Gastrocnemius medialis (tissue), 4 donors: ENCODE data around the gene CHCHD6. TPM values are rescaled to one million over a fixed set of nuclear protein-coding genes. Genes with fewer than 3 reads are reported as not detected.

Experiments used
- ATAC-seq, 2 donors: fragments of 150-250 bp; one replicate each; pipeline ENCODE4 v1.9.1; 2016
- DNase-seq, 2 donors: peaks; one replicate each; pipeline ENCODE4 v3.0.0-alpha.2; 2019
- H3K27ac ChIP-seq, 4 donors: fragments of 200-600 bp; sonication (generic); 1 replicate in 1 of 4; 2 replicates in 3 of 4; pipeline ENCODE4 v1.5.1; 2016 to 2018; ENCODE audit warnings: mild to moderate bottlenecking in 2 of 4, moderate library complexity in 1 of 4
- H3K27me3 ChIP-seq, 3 donors: fragments of 200-600 bp; sonication (generic) in 2 of 3; 1 replicate in 1 of 3; 2 replicates in 2 of 3; pipeline versions ENCODE4 v1.5.1 to v1.6.0; 2016 to 2019; ENCODE audit warnings: mild to moderate bottlenecking in 1 of 3, moderate library complexity in 1 of 3
- H3K36me3 ChIP-seq, 2 donors: fragments of 200-600 bp; sonication (generic) in 1 of 2; one replicate each; pipeline ENCODE4 v1.5.1; 2017 to 2018
- H3K4me1 ChIP-seq, 2 donors: fragments of 200-600 bp; sonication (generic) in 1 of 2; one replicate each; pipeline ENCODE4 v1.5.1; 2016 to 2017; ENCODE audit warnings: mild to moderate bottlenecking in 2 of 2
- H3K4me3 ChIP-seq, 4 donors: fragments of 200-600 bp; sonication (generic) in 3 of 4; 1 replicate in 1 of 4; 2 replicates in 3 of 4; pipeline ENCODE4 v1.5.1; 2016 to 2019; ENCODE audit warnings: mild to moderate bottlenecking in 2 of 4
- H3K9me3 ChIP-seq, 3 donors: fragments of 200-600 bp; sonication (generic) in 2 of 3; 1 replicate in 1 of 3; 2 replicates in 2 of 3; pipeline ENCODE4 v1.5.1; 2016 to 2019
- POLR2A ChIP-seq, 2 donors: fragments of 450-650 bp; IDR thresholded peaks; one replicate each; pipeline ENCODE4 v1.6.1; 2017; ENCODE audit warnings: antibody characterized with exemption in 2 of 2, mild to moderate bottlenecking in 2 of 2, moderate library complexity in 2 of 2
- in situ Hi-C, 4 donors: fragments of 200-750 bp; cut with MboI; loops; one replicate each; pipeline versions ENCODE4 v1.15.0 to v1.8.0; 2017; ENCODE audit warnings: low sequenced_read_pairs in 4 of 4
- intact Hi-C: fragments of 100-400 bp; cut with DNase I; formaldehyde crosslinking; loops from one replicate; pipeline ENCODE4 v1.15.1; 2023; ENCODE audit warnings: low total_unique reads
- total RNA-seq, 4 donors: library from RNA; depleted of rRNA; stranded (reverse); fragments of >200 nt; gene quantifications; one replicate each; pipeline versions ENCODE4 v1.1.0 to v1.2.3, GENCODE V29; 2016
- TF ChIP-seq, protein P1 (sequence below), 5 experiments: fragments of 450-650 bp in 3 of 5; fragments of 200-600 bp in 2 of 5; sonication (generic) in 2 of 5; IDR thresholded peaks in 4 of 5; conservative IDR thresholded peaks in 1 of 5; 1 replicate in 4 of 5; 2 replicates in 1 of 5; pipeline ENCODE4 v1.5.1; 2016 to 2019; ENCODE audit warnings: antibody characterized with exemption in 5 of 5, mild to moderate bottlenecking in 3 of 5, moderate library complexity in 3 of 5

The CHCHD6 gene
- total RNA-seq, 4 donors from 2014 or later: 2.7 to 4.2 (median 3.4) TPM

DNA sequence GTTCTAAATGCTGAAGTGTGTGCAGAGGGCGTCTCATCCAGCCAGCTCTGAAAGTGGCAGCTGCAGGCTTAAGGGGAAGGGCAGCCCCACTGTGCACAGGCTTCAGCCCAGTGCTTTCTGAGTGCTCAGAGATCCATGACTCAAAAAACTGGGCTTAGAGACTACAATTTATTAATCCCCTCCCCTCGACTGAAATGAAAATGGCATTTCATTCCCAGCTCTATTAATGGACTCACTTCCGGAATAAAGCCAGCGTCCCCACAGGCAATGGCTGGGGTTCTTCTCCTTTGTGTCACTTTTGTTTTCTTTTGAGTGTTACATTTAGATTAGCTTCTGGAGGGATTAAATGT, 223.3 kb downstream of the CHCHD6 start:
- no peak overlapping the region for H3K4me3 ChIP-seq
- intact Hi-C loops: no loop called here
- no peaks in the 10 kb centered on the region for H3K27me3 ChIP-seq
- in situ Hi-C loops: no loop called here
- DNase-seq: no peak
- no peak for ATAC-seq
- no peak overlapping the region for H3K27ac ChIP-seq
- H3K9me3 ChIP-seq: no peaks in the 10 kb centered on the region
- peaks cover 14 to 19% of the 10 kb centered on the region in 2 donors for H3K4me1 ChIP-seq
- TF ChIP-seq POLR2A (IDR thresholded peaks at IDR 0.05): no peak
- TF ChIP-seq, protein P1, sequence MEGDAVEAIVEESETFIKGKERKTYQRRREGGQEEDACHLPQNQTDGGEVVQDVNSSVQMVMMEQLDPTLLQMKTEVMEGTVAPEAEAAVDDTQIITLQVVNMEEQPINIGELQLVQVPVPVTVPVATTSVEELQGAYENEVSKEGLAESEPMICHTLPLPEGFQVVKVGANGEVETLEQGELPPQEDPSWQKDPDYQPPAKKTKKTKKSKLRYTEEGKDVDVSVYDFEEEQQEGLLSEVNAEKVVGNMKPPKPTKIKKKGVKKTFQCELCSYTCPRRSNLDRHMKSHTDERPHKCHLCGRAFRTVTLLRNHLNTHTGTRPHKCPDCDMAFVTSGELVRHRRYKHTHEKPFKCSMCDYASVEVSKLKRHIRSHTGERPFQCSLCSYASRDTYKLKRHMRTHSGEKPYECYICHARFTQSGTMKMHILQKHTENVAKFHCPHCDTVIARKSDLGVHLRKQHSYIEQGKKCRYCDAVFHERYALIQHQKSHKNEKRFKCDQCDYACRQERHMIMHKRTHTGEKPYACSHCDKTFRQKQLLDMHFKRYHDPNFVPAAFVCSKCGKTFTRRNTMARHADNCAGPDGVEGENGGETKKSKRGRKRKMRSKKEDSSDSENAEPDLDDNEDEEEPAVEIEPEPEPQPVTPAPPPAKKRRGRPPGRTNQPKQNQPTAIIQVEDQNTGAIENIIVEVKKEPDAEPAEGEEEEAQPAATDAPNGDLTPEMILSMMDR (IDR thresholded peaks at IDR 0.05 in 4 of 5, conservative IDR thresholded peaks at IDR 0.05 in 1 of 5): no peak
- no peaks in the 10 kb centered on the region for H3K36me3 ChIP-seq

- in situ Hi-C loops (no loop called here), intact Hi-C loops (no loop called here)
- TF ChIP-seq, protein P1 (IDR thresholded peaks at IDR 0.05 in 4 of 5, conservative IDR thresholded peaks at IDR 0.05 in 1 of 5): no peak
- TF ChIP-seq POLR2A (IDR thresholded peaks at IDR 0.05): no peak
- no peak for ATAC-seq
- Histone ChIP-seq H3K4me1 (peaks cover 17 to 23% of the 10 kb centered on the region in 2 donors), H3K36me3 (no peaks in the 10 kb centered on the region), H3K9me3 (no peaks in the 10 kb centered on the region), H3K4me3 (no peak overlapping the region), H3K27ac (no peak overlapping the region), H3K27me3 (no peaks in the 10 kb centered on the region)
- no peak for DNase-seq
Measured at GRCh38 chr3:126927846-126928245, 223.8 kb downstream of the CHCHD6 start.

- in situ Hi-C loops (no loop called here), intact Hi-C loops (no loop called here)
- H3K4me3 ChIP-seq: no peak overlapping the region
- H3K27ac ChIP-seq: no peak overlapping the region
- no peaks in the 10 kb centered on the region for H3K27me3 ChIP-seq
- H3K4me1 ChIP-seq: peaks cover 17 to 23% of the 10 kb centered on the region in 2 donors
- ATAC-seq (no peak), DNase-seq (no peak)
- no peaks in the 10 kb centered on the region for H3K9me3 ChIP-seq
- TF ChIP-seq POLR2A (IDR thresholded peaks at IDR 0.05): no peak
- TF ChIP-seq, protein P1 (IDR thresholded peaks at IDR 0.05 in 4 of 5, conservative IDR thresholded peaks at IDR 0.05 in 1 of 5): no peak
- H3K36me3 ChIP-seq: no peaks in the 10 kb centered on the region
Measured at GRCh38 chr3:126928921-126929474, 225.0 kb downstream of the CHCHD6 start.

- Histone ChIP-seq H3K4me1 (peaks cover 15 to 17% of the 10 kb centered on the region in 2 donors), H3K27me3 (no peaks in the 10 kb centered on the region), H3K9me3 (no peaks in the 10 kb centered on the region), H3K27ac (no peak overlapping the region), H3K4me3 (no peak overlapping the region), H3K36me3 (no peaks in the 10 kb centered on the region)
- ATAC-seq (no peak), DNase-seq (no peak)
- no peak for TF ChIP-seq POLR2A (IDR thresholded peaks at IDR 0.05)
- TF ChIP-seq, protein P1 (IDR thresholded peaks at IDR 0.05 in 4 of 5, conservative IDR thresholded peaks at IDR 0.05 in 1 of 5): no peak
- intact Hi-C loops: no loop called here
- in situ Hi-C loops: no loop called here
Measured at GRCh38 chr3:126930936-126931600, 227.0 kb downstream of the CHCHD6 start.
